Cardiac muscle cell (in vitro differentiated cells and primary cell): ENCODE results near the gene GNB5. TPM values are rescaled to one million over a fixed set of nuclear protein-coding genes. Genes with fewer than 3 reads are reported as not detected.

Experiments
- DNase-seq, 2 donors: peaks; one replicate each; pipeline versions ENCODE4 v3.0.0 to v3.0.0-alpha.2; 2010 to 2017; ENCODE audit warnings: low read depth in 1 of 2, low spot score in 1 of 2
- H3K27ac ChIP-seq: fragments of 200-600 bp; sonication (generic); 2 replicates; pipeline ENCODE4 v1.5.1; 2016
- H3K27me3 ChIP-seq: fragments of 200-600 bp; sonication (generic); 2 replicates; pipeline ENCODE4 v1.6.0; 2016; ENCODE audit warnings: control low read depth
- H3K36me3 ChIP-seq: fragments of 200-600 bp; sonication (generic); 2 replicates; pipeline ENCODE4 v1.5.1; 2016; ENCODE audit warnings: control low read depth
- H3K4me1 ChIP-seq: fragments of 200-600 bp; sonication (generic); 2 replicates; pipeline ENCODE4 v1.8.1; 2017; ENCODE audit warnings: low read depth, mild to moderate bottlenecking, mixed run types
- H3K4me3 ChIP-seq: fragments of 200-600 bp; sonication (generic); 2 replicates; pipeline ENCODE4 v1.5.1; 2016; ENCODE audit warnings: mild to moderate bottlenecking
- H3K9me3 ChIP-seq: fragments of 200-600 bp; sonication (generic); 2 replicates; pipeline ENCODE4 v1.5.1; 2017; ENCODE audit warnings: low read depth, mild to moderate bottlenecking, control low read depth
- polyA plus RNA-seq: library from polyadenylated mRNA; unstranded; fragments of >200 nt; fragmentation: Nextera tagmentation; extraction: Ambion mirVana; gene quantifications from 2 replicates; pipeline ENCODE4 v1.2.1, GENCODE V29; 2016
- total RNA-seq: library from RNA; depleted of rRNA; stranded (reverse); fragments of >200 nt; gene quantifications from 2 replicates; pipeline ENCODE4 v1.2.3, GENCODE V29; 2016
- TF ChIP-seq, protein P1 (sequence below): IDR thresholded peaks from 2 replicates; pipeline ENCODE4 v1.5.1; 2012; ENCODE audit warnings: low read depth, mild to moderate bottlenecking, low read length

Gene GNB5
- total and polyA plus RNA-seq, 2 experiments from 2014 or later = 31.2 to 50.2 TPM

DNA sequence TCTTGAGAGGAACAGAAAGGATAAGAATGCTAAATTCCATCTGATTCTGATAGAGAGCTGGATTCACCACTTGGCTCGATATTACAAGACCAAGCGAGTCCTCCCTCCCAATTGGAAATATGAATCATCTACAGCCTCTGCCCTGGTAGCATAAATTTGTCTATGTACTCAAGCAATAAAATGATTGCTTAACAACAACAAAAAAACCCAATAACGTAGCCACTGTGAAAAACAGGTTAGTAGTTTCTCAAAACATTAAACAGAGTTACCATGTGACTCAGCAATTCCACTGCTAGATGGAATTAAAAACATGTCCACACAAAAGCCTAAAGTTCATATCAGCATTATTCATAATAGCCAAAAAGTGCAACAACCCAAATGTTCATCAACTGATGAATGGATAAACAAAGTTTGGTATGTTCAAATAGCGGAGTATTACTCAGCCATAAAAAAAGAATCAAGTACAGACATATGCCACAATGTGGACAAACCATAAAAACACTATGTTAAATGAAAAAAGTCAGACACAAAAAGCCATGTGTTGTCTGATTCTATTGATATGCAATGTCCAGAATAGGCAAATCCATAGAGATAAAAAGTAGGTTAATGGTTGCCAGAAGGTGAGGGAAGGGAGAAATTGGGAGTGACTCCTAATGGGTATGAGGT is 95.5 kb downstream of the GNB5 start:
- no peaks in the 10 kb centered on the region for H3K9me3 ChIP-seq
- no peak overlapping the region for H3K27ac ChIP-seq
- H3K4me3 ChIP-seq = no peak overlapping the region
- H3K4me1 ChIP-seq = no peaks in the 10 kb centered on the region
- peak in 1 of 2 donors; percentile 87 for DNase-seq
- TF ChIP-seq, protein P1, sequence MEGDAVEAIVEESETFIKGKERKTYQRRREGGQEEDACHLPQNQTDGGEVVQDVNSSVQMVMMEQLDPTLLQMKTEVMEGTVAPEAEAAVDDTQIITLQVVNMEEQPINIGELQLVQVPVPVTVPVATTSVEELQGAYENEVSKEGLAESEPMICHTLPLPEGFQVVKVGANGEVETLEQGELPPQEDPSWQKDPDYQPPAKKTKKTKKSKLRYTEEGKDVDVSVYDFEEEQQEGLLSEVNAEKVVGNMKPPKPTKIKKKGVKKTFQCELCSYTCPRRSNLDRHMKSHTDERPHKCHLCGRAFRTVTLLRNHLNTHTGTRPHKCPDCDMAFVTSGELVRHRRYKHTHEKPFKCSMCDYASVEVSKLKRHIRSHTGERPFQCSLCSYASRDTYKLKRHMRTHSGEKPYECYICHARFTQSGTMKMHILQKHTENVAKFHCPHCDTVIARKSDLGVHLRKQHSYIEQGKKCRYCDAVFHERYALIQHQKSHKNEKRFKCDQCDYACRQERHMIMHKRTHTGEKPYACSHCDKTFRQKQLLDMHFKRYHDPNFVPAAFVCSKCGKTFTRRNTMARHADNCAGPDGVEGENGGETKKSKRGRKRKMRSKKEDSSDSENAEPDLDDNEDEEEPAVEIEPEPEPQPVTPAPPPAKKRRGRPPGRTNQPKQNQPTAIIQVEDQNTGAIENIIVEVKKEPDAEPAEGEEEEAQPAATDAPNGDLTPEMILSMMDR = no peak
- no peaks in the 10 kb centered on the region for H3K36me3 ChIP-seq
- no peaks in the 10 kb centered on the region for H3K27me3 ChIP-seq

DNA sequence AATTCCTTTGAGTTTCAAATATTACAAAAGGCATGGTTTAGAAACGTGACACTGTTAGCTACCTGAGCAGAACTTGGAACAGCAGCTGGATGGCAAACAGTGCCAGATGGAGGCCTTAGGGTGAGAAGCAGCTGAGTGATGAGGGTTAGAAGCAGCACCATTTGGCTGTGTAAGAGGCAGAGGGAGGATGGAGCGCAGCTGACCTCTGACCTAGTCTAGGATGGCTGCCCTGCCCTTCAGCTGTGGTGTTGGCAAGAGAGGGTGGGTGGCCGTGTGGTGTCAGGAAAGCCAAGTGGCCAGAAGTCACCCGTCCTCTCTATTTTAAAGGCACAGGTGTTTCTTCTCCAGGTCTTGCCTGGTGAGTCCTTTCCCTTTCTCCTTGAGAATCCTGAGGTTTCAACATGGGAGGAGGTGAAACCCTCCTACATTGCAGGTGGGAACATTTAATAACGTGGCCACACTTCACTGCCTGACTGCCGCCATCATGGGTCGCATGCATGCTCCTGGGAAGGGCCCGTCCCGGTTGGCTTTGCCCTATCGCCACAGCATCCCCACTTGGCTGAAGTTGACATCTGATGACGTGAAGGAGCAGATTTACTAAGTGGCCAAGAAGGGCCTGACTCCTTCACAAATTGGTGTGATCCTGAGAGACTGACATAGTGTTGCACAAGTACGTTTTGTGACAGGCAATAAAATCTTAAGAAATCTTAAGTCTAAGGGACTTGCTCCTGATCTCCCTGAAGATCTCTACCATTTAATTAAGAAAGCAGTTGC is 96.2 kb downstream of the GNB5 start:
- H3K36me3 ChIP-seq = no peaks in the 10 kb centered on the region
- H3K27me3 ChIP-seq = no peaks in the 10 kb centered on the region
- no peak overlapping the region for H3K4me3 ChIP-seq
- no peaks in the 10 kb centered on the region for H3K4me1 ChIP-seq
- H3K9me3 ChIP-seq = no peaks in the 10 kb centered on the region
- no peak for DNase-seq
- no peak overlapping the region for H3K27ac ChIP-seq
- TF ChIP-seq, protein P1 = no peak

DNA sequence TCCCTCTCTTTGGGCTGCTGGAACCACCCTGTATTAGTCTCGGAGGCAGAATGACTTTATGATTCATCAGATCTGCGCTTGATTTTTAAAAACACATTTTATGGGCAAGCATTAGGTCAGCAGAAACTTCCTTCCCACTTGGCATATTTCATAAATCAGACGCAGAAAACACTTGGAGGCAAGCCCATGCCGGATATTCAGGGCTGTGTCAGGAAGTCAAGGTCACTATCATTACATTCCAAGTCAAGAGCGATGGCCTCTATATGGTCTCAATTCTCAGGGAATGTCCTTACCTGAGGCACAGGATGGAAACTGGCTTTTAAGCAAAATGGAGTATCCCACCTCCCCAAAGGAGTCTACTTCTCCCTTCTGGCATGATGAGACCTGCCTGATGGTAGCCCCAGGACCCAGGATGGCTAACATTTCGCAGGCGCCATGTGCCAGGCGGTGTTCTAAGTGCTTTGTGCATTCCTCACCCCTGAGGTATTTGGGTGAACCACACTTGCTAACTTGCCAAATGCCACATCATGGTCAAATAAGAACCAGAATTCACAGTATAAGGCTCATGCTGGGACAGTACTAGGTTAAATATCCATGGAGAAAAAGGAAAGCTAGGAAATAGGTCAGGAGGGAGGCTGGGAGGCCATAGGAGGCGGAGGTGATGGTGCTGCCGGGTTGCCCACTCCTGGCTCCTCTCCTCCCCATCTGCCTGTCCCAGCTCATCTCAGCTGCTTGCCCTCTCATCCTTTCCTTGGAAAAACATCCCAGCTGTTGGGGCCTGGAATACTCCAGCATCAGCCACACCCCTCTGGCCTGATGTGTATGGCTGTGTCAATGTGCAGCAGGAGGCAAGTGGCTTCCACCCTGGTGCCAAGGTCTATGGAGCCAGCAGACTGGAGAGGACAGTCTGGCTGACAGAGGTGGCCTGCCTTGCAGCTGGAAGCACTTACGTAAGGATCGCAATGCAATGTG is 97.4 kb downstream of the GNB5 start:
- no peaks in the 10 kb centered on the region for H3K27me3 ChIP-seq
- no peak overlapping the region for H3K27ac ChIP-seq
- TF ChIP-seq, protein P1 = no peak
- no peaks in the 10 kb centered on the region for H3K9me3 ChIP-seq
- no peaks in the 10 kb centered on the region for H3K36me3 ChIP-seq
- peak in 1 of 2 donors; percentile 88 for DNase-seq
- H3K4me1 ChIP-seq = no peaks in the 10 kb centered on the region
- no peak overlapping the region for H3K4me3 ChIP-seq

DNA sequence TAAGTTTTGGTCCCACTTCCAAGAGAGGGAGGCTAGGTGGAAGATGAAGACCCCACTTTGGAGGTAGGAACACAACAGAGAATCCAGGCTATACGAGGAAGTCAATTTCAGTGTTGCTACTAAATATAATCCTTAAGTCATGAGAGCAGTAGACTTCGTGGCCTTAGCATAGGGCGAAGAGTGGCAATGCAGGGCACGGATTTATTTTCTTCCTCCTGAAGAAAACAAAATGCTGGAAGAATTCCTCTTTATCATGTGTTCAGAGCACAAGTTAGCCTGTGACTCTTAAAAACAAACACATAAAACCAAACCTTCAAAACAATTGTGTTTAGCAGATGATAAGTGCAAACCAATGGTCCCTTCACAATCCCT is 98.0 kb downstream of the GNB5 start:
- TF ChIP-seq, protein P1 = no peak
- Histone ChIP-seq H3K27me3 (no peaks in the 10 kb centered on the region), H3K4me3 (no peak overlapping the region), H3K27ac (no peak overlapping the region), H3K4me1 (no peaks in the 10 kb centered on the region), H3K9me3 (no peaks in the 10 kb centered on the region), H3K36me3 (no peaks in the 10 kb centered on the region)
- DNase-seq = no peak

DNA sequence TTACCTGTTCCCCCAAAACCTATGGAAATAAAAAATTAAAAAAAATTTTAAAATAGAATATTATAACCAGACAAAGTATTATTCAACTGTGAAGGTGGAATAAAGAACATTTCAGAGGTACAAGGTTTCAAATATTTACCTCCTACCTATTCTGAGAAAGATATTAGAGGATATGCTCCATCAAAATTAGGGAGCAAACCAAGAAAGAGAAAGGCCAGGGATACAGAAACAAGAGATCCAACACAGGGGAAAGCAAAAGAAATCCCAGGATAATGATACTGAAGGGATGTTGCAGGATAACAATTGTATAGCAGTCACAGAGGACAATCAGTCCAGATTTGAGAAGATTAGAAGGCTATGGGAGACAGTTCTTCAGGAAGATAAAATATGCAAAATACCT is 101.0 kb downstream of the GNB5 start:
- Histone ChIP-seq H3K4me1 (no peaks in the 10 kb centered on the region), H3K27me3 (no peaks in the 10 kb centered on the region), H3K27ac (no peak overlapping the region), H3K4me3 (no peak overlapping the region), H3K36me3 (no peaks in the 10 kb centered on the region), H3K9me3 (no peaks in the 10 kb centered on the region)
- TF ChIP-seq, protein P1 = no peak
- DNase-seq = no peak
